HEK293 (cell line): ENCODE results near the gene PTGER1.
A peak's percentile ranks its signal among the peaks of the same experiment; 100 is the strongest.

Experiments
- CTCF ChIA-PET: fragments of 350-600 bp; formaldehyde crosslinking; extraction: SDS; loops from one replicate; lab custom pipeline; 2021; ENCODE audit warnings: antibody characterized with exemption; lab: Yijun Ruan, JAX
- POLR2A ChIA-PET: fragments of 300-600 bp; formaldehyde crosslinking; extraction: SDS; loops from one replicate; lab custom pipeline; 2020; ENCODE audit warnings: antibody characterized with exemption, inconsistent platforms; lab: Yijun Ruan, JAX
- H3K27ac ChIP-seq: fragments of 200-500 bp; sonication (Bioruptor generic); 2 replicates; pipeline ENCODE4 v1.5.1; 2014; ENCODE audit warnings: low read depth, low read length, control low read depth, inconsistent platforms; ENCODE audit errors: extremely low read depth
- H3K36me3 ChIP-seq, 2 experiments: fragments of 200-500 bp in 1 of 2; sonication (Bioruptor generic) in 1 of 2; 1 replicate in 1 of 2; 2 replicates in 1 of 2; pipeline ENCODE4 v1.5.1; 2014 to 2017; ENCODE audit warnings: inconsistent platforms in 2 of 2, low read length in 2 of 2; ENCODE audit not compliant: control insufficient read depth in 2 of 2, insufficient read depth in 1 of 2
- H3K4me1 ChIP-seq: fragments of 200-500 bp; sonication (Bioruptor generic); 2 replicates; pipeline ENCODE4 v1.5.1; 2014; ENCODE audit warnings: mild to moderate bottlenecking, low read length, inconsistent platforms; ENCODE audit not compliant: control insufficient read depth, insufficient read depth
- H3K4me3 ChIP-seq: 2 replicates; pipeline ENCODE4 v1.5.1; 2011; ENCODE audit warnings: low read depth, mild to moderate bottlenecking, control low read depth, low read length, moderate library complexity
- H3K9me3 ChIP-seq: fragments of 200-500 bp; sonication (Bioruptor generic); 2 replicates; pipeline ENCODE4 v1.5.1; 2014; ENCODE audit warnings: low read depth, low read length, inconsistent platforms; ENCODE audit not compliant: control insufficient read depth, insufficient read depth
- CTCF ChIP-seq: fragments of 450-650 bp; formaldehyde crosslinking; IDR thresholded peaks from 2 replicates; pipeline ENCODE4 v1.5.1; 2016; ENCODE audit warnings: missing biosample characterization, missing genetic modification characterization
- HOXA7 ChIP-seq: sonication (generic); formaldehyde crosslinking; IDR thresholded peaks from 2 replicates; pipeline ENCODE4 v1.8.1; 2022; ENCODE audit warnings: missing genetic modification reagents, borderline replicate concordance
- KLF9 ChIP-seq: fragments of 450-650 bp; formaldehyde crosslinking; IDR thresholded peaks from 2 replicates; pipeline ENCODE4 v1.5.1; 2016; ENCODE audit warnings: missing biosample characterization, missing genetic modification characterization, low read depth
- MZF1 ChIP-seq: fragments of 450-650 bp; formaldehyde crosslinking; IDR thresholded peaks from 2 replicates; pipeline ENCODE4 v1.5.1; 2017; ENCODE audit warnings: missing biosample characterization, missing genetic modification characterization, borderline replicate concordance
- PRDM2 ChIP-seq: fragments of 450-650 bp; formaldehyde crosslinking; IDR thresholded peaks from 2 replicates; pipeline ENCODE4 v1.5.1; 2016; ENCODE audit warnings: missing biosample characterization, missing genetic modification characterization, borderline replicate concordance
- SETDB1 ChIP-seq: IDR thresholded peaks from one replicate; pipeline ENCODE4 v1.6.1; 2017; ENCODE audit warnings: mild to moderate bottlenecking, low read length, moderate library complexity, mixed read lengths; ENCODE audit not compliant: insufficient read length
- TRIM28 ChIP-seq: IDR thresholded peaks from 2 replicates; pipeline ENCODE4 v1.6.1; 2011; ENCODE audit warnings: low read length, control low read depth, borderline replicate concordance
- ZBTB1 ChIP-seq: fragments of 450-650 bp; formaldehyde crosslinking; IDR thresholded peaks from 2 replicates; pipeline ENCODE4 v1.5.1; 2016; ENCODE audit warnings: missing biosample characterization, missing genetic modification characterization
- ZBTB10 ChIP-seq: fragments of 450-650 bp; formaldehyde crosslinking; IDR thresholded peaks from 2 replicates; pipeline ENCODE4 v1.5.1; 2016; ENCODE audit warnings: missing biosample characterization, missing genetic modification characterization
- ZBTB48 ChIP-seq: fragments of 450-650 bp; formaldehyde crosslinking; IDR thresholded peaks from 2 replicates; pipeline ENCODE4 v1.5.1; 2016; ENCODE audit warnings: missing biosample characterization, missing genetic modification characterization
- ZFP3 ChIP-seq: fragments of 450-650 bp; formaldehyde crosslinking; IDR thresholded peaks from 2 replicates; pipeline ENCODE4 v1.5.1; 2016; ENCODE audit warnings: low read depth, missing biosample characterization, missing genetic modification characterization
- ZNF10 ChIP-seq: fragments of 450-650 bp; formaldehyde crosslinking; IDR thresholded peaks from 2 replicates; pipeline ENCODE4 v1.5.1; 2017; ENCODE audit warnings: missing biosample characterization, missing genetic modification characterization
- ZNF121 ChIP-seq: fragments of 450-650 bp; formaldehyde crosslinking; IDR thresholded peaks from 2 replicates; pipeline ENCODE4 v1.5.1; 2016; ENCODE audit warnings: missing biosample characterization, missing genetic modification characterization
- ZNF155 ChIP-seq: fragments of 450-650 bp; formaldehyde crosslinking; IDR thresholded peaks from 2 replicates; pipeline ENCODE4 v1.5.1; 2016; ENCODE audit warnings: missing biosample characterization, missing genetic modification characterization
- ZNF341 ChIP-seq: fragments of 450-650 bp; formaldehyde crosslinking; IDR thresholded peaks from 2 replicates; pipeline ENCODE4; 2016; ENCODE audit warnings: low read depth, missing biosample characterization, missing genetic modification characterization
- ZNF555 ChIP-seq: fragments of 450-650 bp; formaldehyde crosslinking; conservative IDR thresholded peaks from 2 replicates; pipeline ENCODE4 v1.5.1; 2017; ENCODE audit warnings: missing biosample characterization, mild to moderate bottlenecking, missing genetic modification characterization, inconsistent platforms
- ZNF610 ChIP-seq: fragments of 450-650 bp; formaldehyde crosslinking; IDR thresholded peaks from 2 replicates; pipeline ENCODE4 v1.5.1; 2016; ENCODE audit warnings: missing biosample characterization, missing genetic modification characterization, borderline replicate concordance
- ZNF660 ChIP-seq: fragments of 450-650 bp; IDR thresholded peaks from 2 replicates; pipeline ENCODE4 v1.5.1; 2018; ENCODE audit warnings: missing biosample characterization, mild to moderate bottlenecking, missing genetic modification characterization
- ZNF707 ChIP-seq: fragments of 450-650 bp; formaldehyde crosslinking; IDR thresholded peaks from 2 replicates; pipeline ENCODE4 v1.5.1; 2016; ENCODE audit warnings: missing biosample characterization, missing genetic modification characterization
- ZSCAN18 ChIP-seq: fragments of 450-650 bp; formaldehyde crosslinking; IDR thresholded peaks from 2 replicates; pipeline ENCODE4 v1.5.1; 2016; ENCODE audit warnings: missing biosample characterization, missing genetic modification characterization
- ZXDB ChIP-seq: fragments of 450-650 bp; formaldehyde crosslinking; IDR thresholded peaks from 2 replicates; pipeline ENCODE4 v1.5.1; 2016; ENCODE audit warnings: missing biosample characterization, missing genetic modification characterization

The PTGER1 gene

GRCh38 chr19:14519860-14520407 lies 44.8 kb upstream of the PTGER1 start (continued):
- TF ChIP-seq ZSCAN18 (tag by site-specific recombination) (no peak), ZFP3 (tag by site-specific recombination) (no peak), ZNF155 (tag by site-specific recombination) (no peak), ZNF555 (tag by site-specific recombination) (no peak), ZNF10 (tag by site-specific recombination) (no peak), HOXA7 (CRISPR knock-in tag) (no peak), ZBTB48 (no peak), ZNF610 (tag by site-specific recombination) (no peak), ZXDB (tag by site-specific recombination) (no peak), ZBTB10 (tag by site-specific recombination) (no peak), ZNF341 (peak; percentile 50), ZNF660 (tag by site-specific recombination) (no peak), TRIM28 (no peak), ZNF121 (no peak), ZBTB1 (no peak), CTCF (tag by site-specific recombination) (no peak), ZNF707 (tag by site-specific recombination) (no peak)

GRCh38 chr19:14519245-14519859 lies 44.2 kb upstream of the PTGER1 start:
- Histone ChIP-seq H3K9me3 (no peaks in the 10 kb centered on the region), H3K36me3 (peaks cover 3 to 30% of the 10 kb centered on the region in 2 experiments; a peak in 1 of 3 replicates), H3K27ac (peak overlapping the region; percentile 56; the same call in 1 of the 2 replicates), H3K4me3 (no peak overlapping the region), H3K4me1 (no peaks in the 10 kb centered on the region; the same call in 1 of the 2 replicates)
- TF ChIP-seq MZF1 (tag by site-specific recombination) (no peak), ZBTB48 (no peak), SETDB1 (no peak), PRDM2 (no peak), KLF9 (tag by site-specific recombination) (no peak)
- ChIA-PET POLR2A (no interaction called here), CTCF (interaction anchor here (1.1 to 1.9 kb wide), 3 partner anchors 14 to 37 kb away, joined by 3 to 8 read pairs (median 4); no protein-coding TSS in a partner anchor)
